ENCODE results near the gene RLN3.
"Not testable (repeated sequence)": the region's sequence is repeated elsewhere in the genome, so short reads cannot be mapped to it uniquely, and the experiment has no call there.

RLN3 gene

DNA sequence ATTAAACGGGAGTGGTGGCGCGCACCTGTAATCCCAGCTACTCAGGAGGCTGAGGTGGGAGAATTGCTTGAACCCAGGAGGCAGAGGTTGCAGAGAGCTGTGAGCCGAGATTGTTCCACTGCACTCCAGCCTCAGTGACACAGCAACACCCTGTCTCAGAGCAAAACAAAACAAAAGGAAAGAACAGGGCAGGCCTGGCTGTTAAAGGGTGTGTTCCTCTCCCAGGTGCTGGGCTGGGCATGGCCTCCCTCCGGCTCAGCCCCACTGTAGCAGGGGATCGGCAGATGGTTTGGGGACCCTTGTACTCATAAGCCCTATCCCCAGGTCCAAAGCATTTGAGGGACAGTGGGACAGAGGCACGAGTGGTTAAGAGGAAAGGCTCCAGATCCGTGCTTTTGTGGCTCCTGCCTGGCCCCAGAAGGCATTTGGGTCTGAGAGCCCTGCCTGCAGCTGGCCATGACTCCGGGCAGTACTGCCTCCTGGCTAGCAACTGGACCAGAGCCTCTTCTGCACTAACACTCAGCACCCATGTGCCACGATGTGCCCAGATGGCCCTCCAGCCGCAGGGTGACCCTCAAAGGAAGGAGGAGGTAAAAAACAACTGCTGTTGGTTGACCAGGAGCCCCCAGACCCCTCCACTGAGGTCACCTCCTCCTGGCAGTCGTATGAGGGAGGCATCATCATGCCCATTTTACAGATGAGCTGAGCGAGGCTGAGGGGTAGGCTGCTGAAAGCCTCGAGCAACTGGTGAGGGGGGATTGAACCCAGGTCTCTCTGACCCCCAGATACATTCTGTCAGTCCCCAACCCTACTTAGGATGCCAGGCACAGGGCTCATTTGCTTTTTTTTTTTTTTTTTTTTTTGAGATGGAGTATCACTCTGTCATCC, 31.8 kb upstream of the RLN3 start:
- DNase-seq = no peak

DNA sequence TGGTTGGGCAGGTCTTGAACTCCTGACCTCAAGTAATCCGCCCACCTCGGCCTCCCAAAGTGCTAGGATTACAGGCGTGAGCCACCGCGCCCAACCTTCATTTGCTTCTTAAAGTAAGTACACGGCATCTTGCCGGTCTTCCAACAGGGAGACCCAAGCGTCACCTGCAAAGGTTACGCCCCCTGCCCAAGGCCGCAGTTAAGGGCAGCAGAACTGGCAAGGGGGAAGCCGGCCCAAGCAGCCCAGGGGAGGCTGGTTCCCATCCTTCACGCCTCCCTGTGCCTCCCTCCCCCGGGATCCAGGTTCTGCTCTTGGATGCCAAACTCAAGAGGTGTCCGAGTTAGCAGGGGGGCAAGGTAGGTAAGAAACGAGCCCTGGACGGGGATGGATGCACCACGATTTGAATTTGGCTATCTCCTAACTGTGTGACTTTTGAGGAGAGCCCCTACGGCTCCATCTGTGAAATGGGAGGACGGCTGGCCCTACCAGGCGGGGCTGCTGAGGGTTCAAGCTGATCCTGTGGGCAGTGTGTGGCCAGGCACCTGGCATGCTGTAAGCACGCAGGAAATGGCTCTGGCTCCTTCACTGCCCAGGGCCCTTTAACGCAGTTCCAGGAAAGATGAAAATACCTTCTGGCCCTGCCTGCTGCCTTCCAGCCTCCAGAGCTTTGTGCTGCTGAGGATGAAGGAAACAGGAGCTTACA, 30.9 kb upstream of the RLN3 start:
- DNase-seq = no peak

DNA sequence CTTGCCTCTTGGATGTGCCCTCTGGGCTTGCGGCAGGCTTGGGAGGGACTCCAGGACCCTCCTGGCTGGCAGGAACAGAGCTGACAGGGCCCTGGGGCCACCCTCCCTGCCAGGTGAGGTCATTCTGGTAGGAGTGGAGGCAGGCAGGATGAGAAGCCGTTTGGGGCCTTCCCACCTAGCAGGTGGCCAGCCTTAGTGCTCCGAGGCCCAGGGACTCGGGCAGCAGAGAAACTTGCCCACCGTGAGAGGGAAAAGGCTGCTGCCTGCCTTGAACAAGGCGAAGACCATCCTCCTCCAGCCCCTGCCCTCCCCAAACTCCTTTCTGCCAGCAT, 30.4 kb upstream of the RLN3 start:
- no peak for DNase-seq

DNA sequence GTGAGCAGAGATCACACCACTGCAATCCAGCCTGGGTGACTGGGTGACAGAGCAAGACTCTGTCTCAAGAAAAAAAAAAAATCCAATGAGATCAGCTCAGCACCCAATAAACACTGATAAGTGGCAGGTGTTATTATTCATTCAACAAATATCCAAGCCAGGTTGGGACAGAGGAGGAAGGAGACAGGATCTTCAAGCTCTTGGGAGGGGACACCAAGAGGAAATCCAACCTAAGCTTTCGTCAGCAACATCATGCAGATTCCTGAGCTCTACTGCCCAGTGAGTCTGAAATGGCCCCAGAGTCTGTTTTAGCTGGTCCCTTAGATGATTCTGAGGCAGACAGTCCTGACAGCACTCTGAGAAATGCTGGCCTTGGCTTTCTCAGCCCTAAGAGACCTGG, 29.5 kb upstream of the RLN3 start:
- no peak for DNase-seq

DNA sequence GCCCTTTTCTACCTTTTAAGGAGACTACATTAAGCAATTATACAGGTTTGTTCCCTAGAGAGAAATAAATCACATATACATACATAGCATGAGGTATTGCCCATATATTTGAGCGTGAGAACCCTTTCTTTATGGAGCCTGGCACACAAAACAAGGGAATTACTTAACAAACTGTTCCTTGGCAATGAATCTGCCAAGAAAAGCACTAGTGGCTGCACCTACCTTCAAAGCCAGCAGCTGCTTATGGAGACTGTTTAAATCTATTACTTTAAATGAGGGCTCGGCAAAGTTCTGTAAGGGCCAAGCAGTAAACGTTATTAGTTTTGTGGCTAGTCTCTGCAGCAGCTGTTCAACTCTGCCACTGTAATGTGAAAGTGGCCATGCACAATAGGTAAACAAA, 28.9 kb upstream of the RLN3 start:
- DNase-seq = no peak

DNA sequence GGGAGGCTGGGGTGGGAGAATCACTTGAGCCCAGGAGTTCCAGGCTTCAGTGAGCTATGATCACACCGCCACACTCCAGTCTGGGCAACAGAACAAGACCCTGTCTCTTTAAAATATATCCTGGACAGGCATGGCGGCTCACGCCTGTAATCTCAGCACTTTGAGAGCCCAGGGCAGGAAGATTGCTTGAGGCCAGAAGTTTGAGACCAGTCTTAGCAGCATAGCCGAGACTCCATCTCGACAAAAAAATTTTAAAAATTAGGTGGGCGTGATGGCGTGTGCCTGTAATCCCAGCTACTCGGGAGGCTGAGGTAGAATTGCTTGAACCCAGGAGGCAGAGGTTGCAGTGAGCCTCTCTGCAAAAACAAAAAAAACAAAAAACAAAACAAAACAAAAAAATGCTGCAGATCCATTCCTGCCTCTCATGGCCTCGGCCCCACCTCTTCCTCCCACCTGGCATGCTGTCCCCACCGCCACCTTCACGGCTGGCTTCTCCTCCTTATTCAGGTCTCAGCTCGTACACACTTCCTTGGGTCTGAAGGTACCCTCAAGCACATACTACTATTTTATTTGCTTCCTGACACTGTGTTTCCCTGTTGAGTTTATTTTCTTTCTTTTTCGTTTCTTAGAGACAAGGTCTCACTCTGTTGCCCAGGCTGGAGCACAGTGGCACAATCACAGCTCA, 27.1 kb upstream of the RLN3 start:
- no peak for DNase-seq

DNA sequence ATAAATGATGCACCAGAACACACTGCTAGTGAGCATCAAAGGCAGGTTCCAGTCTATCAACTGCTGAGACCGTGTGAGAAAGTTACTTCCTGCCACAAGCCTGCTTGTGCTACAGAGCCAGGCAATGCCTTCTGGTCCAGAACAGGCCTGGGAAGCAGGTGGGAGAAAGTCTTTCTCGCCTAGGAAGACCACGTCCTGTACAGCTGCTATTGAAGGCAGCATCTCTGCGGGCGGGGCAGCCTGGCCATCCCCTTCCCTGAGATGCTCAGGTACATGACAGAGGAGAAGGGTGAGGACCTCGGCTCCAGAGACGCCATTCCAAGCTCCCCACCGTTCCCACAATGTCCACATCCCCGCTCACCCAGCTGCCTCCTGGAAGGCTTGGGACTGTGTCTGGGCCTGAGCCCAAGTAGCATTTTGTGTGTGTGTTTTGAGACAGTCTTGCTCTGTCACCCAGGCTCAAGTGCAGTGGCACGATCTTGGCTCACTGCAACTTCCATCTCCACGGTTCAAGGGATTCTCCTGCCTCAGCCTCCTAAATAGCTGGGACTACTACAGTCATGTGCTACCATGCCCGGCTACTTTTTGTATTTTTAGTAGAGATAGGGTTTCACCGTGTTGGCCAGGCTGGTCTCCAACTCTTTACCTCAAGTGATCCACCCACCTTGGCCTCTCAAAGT, 25.2 kb upstream of the RLN3 start:
- DNase-seq = peak; percentile 56

DNA sequence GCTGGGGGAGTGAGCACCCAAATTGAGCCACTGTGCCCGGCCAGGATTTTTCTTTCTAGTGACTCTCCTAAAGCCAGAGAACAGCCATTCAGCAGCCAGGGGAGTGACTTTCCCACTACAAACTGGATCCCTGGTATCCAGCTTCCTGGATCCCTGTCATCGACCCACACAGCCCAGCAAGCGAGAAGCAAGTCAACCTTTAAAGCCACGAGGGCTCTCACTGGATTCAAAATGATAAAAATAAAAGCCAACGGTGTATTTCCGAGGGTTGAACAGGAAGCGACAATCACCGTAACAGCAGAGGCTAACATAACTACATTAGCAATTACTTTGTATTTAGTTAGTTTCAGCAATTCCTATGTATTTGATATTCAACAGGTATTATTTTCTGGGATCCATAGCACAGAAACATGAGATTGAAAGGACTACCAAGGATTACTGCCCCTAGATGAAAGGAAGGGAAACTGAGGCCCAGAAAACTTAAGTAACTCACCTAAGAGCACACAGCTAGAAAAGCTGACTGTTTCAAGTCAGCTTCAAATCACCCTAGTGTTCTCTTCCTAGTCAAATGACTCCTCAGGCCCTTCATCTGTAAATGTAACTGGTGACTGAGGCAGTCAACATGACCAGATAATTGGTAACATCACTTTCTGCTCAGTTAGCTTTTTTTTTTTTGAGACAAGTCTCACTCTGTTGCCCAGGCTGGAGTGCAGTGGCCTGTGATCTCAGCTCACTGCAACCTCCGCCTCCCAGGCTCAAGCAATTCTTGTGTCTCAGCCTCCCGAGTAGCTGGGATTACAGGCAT, 24.5 kb upstream of the RLN3 start:
- DNase-seq = no peak

DNA sequence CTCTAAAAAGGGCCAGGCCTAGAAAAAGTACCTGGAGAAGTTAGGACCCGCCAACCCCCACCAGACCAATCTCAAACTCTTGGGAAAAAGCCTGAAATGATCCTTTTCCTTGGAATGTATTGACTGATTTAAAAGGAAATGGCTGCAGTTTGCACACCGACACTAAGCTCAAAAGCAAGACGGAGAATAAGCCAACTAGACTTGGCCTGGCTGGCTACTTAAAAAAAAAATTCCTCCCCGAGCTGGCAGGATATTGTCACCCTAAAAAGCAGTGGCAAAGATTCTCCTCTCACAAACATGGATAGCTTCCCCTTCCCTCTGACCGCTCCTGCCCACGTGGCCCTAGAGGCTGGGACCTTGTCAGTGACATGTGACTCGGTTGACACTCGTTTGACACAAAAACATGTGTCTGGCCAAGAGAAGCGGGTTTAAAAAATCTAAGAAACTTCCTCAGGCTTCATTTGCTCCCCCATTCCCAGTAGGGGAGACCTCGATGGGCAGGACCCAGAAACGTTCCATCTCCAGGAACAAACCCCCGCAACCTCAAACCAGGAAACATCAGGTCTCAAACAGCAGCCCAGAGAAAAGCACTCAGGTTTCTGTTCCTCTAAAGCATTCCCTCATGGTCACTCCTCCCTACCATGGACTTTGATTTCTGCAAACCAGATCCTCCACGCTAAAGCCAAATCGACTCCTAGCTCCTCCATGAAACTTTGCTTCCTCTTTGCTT, 23.2 kb upstream of the RLN3 start:
- peak; percentile 58 for DNase-seq

DNA sequence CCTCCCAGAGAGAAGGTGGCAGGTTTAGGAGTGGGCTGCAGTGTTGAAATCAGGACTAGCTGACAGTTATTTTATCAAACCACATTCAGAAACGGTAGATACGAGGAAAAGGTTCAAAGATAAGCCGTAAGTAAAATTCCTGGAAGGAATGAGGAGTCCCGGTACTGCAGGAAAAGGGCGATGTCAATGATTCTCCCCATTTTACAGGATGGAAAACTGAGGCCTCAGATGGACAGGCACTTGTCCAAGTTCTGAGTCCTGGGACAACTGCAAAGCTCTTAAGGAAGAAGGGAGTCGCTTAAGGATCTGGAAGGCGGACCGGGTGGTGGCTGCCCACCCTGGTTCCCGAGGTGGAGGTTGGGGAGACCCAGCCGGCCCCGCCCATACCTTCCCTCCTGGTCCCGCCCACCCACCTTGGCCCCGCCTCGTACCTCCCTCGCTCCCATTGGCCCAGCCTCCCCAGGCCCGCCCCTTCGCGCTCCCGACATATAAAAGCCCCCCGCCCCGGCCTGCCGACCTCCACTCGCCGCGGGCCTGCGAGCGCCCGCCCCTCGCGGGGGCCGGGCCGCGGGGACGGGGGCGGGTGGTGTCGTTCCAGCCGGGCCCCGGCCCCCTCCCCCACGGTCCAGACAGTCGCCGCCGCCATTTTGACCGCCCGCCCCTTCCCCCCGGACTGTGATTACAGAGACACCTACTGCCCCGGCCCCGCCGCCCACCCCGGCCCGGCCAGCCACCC, 22.4 kb upstream of the RLN3 start:
- DNase-seq = peak; percentile 93

DNA sequence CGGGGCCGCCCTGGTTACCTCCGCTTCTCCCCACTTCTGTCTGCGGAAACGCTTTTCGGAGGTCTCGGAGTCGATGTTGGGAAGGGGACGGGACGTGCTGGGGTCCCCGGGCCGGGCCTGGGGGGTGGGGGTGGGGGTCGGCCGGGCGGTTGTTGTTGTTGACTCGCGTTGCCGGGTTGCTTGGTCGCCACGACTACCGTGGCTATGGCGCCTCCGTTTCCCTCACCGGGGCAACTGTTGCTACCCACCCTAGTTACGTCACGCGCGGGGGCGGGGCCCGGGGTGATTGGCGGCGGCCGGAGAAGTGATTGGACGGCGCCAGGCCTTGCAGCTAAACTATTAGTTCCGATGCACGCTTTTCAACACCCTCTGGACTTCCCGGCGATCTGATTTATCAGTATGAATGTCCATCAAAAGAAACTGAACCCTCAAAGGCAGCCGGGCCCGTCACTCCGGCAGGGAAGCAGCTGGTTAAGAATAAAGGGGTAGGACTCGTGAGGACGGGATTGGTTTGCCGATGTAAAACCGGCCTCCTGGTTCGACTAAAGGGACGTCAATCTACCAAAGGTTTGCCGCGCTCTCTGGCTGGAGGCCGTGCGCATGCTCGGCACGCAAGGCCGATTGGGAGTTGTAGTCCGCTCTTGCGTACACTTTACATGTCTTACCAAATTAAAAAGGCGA, 21.7 kb upstream of the RLN3 start, which contains the start of gene RFX1:
TSS of gene RFX1 (minus strand) at position 236 of the 681 bp plus-strand sequence. CDS start 12,477 bp downstream, outside the sequence.
- DNase-seq = peak; percentile 100

DNA sequence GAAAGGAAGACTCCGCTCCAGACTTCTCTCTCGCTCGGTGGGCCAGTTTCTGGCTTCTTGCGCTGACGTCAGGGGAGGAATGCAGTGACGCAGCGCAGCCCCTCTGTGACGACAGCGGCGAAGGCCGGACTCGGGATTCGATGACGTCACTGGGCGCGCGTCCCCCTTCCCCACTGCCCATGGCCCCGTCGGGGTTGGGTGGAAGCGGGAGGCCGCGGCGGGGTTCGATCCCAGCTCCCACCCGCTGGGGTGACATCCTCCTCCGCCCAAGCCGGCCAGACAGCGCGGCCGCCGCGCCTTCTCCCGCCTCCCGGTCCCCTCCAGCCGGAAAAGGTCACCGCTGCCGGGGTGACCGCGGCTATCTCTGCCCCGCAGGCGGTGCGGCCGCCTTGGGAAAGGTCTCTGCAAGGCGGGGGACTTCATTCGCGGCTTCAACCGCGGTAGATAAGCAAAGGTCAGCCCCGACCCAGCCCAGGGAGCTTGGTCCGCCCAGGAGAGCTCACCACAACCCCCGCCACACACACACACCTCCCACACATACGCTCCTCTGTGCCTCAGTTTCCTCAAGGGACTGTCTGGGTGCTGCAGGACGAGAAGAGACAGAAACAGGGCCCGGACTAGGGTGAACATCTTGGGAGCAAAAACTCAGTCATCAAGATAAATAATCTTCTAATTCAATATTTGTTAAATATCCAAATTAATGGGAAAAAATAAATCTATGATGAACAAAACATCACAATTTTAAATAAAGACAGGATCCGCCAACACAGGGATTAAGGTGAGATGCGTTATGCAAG, 21.0 kb upstream of the RLN3 start:
- DNase-seq = no peak

DNA sequence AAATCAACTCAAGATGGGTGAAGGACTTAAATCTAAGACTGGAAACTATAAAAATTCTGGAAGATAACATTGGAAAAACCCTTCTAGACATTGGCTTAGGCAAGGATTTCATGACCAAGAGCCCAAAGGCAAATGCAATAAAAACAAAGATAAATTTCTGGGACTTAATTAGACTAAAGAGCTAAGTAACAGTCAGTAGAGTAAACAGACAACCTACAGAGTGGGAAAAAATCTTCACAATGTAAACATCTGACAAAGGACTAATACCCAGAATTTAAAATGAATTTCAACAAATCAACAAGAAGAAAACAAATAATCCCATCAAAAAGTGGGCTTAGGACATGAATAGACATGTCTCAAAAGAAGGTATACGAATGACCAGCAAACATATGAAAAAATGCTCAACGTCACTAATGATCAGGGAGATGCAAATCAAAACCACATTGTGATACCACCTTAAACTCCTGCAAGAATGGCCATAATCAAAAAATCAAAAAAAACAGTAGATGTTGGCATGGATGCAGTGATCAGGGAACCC, 15.5 kb upstream of the RLN3 start:
- DNase-seq = no peak

DNA sequence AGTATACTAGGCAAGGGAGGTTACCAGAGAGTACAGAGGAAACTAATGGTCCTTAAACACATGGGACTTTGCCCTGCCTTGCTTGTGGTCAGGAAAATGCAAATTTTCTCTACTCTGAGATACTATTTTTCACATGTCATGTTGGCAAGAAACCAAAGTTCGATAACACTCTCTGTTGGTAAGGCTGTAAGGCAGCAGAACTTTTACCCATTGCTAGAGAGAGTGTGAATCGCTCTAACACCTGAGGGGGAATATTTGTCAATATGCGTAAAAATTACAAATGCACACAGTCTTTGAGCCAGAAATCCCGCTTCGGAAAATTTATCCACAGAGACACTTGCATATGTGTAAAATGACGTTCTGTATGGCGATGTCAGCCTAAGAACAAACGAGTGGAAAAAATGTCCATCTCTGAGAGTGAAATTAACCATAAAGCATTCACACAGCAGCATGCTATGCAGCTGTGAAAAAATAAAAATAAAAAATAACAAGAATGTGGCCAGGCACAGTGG, 12.4 kb upstream of the RLN3 start:
- DNase-seq = no peak

DNA sequence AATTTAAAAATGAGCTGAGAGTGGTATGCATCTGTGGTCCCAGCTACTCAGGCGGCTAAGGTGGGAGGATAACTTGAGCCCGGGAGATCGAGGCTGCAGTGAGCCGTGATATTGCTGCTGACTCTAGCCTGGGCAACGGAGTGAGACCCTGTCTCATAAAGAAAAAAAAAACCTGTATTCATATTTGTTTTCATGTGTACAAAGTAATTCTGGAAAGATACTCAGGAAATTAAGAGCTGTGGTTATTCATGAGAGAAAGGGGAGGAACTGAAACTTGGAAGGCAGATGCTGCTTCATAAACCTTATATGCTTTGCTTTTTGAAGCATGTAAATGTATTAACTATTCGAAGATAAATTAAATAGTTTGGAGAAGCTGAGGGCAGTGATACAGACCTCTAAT, 8.8 kb upstream of the RLN3 start:
- DNase-seq = no peak

DNA sequence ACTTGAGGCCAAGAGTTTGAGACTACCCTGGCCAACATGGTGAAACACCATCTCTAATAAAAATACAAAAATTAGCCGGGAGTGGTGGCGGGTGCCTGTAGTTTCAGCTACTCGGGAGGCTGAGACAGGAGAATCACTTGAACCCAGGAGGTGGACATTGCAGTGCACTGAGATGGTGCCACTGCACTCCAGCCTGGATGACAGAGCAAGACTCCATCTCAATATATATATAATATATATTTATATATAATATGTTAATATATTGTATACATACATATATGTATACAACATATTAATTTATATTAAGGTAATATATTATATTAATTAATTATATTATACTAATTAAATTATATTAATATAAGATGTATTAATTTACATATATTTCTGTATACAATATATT, 8.2 kb upstream of the RLN3 start:
- not testable (repeated sequence) for DNase-seq

DNA sequence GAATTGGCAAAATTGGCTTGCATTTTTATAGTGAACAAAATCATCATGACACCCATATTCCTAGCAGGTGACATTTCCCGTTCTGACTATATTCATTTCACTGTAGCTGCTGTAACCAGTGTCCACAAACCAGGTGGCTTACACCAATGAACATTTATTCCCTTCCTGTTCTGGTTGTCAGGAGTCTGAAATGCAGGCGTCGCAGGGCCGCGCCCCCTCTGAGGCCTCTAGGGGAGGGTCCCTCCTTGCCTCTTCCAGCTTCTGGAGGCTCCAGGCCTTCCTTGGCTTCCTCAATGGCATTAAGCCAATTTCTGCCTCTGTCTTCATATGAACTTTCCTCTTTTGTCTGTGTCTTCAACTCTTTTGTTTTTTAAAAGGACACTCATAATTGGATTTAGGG, 6.5 kb upstream of the RLN3 start:
- no peak for DNase-seq

DNA sequence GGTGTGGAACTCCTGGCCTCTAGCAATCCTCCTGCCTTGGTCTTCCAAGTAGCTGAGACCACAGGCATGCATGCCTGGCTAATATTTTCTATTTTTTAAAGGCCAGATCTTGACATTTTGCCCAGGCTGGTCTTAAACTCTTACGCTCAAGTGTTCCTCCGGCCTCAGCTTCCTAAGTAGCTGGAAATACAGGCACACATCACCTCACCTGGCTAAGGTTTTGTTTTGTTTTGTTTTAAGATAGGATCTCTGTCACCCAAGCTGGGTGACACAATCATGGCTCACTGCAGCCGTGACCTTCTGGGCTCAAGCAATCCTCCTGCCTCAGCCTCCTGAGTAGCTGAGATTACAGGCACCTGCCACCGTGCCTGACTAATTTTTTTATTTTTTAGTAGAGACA, 5.5 kb upstream of the RLN3 start:
- DNase-seq = no peak

Data from CD4-positive, alpha-beta T cell treated with Interleukin-15 for 1 hour (primary cell).